K562 (cell line): ENCODE measurements around the gene FXN. TPM values are rescaled to one million over a fixed set of nuclear protein-coding genes. Genes with fewer than 3 reads are reported as not detected.
"Not testable (repeated sequence)": the region's sequence is repeated elsewhere in the genome, so short reads cannot be mapped to it uniquely, and the experiment has no call there.

Source experiments
- ATAC-seq: fragments of 200-7000 bp; cut with Tn5 transposase; 3 replicates; pipeline ENCODE4 v1.9.1; 2020; ENCODE audit warnings: moderate library complexity
- BruUV-seq: library from RNA; stranded (reverse); fragments of 400-500 nt; replicated peaks from 2 replicates; lab custom pipeline; 2021; lab: Mats Ljungman, UMichigan
- CTCF ChIA-PET: fragments of 300-600 bp; formaldehyde crosslinking; extraction: SDS; loops from one replicate; lab custom pipeline; 2021; ENCODE audit warnings: low intra/inter-chr PET ratio; lab: Yijun Ruan, JAX
- POLR2A ChIA-PET: fragments of 300-600, 350-650 bp; sonication (Branson Sonifier 250); formaldehyde crosslinking; extraction: SDS; loops from one replicate; lab custom pipeline; 2021; ENCODE audit warnings: antibody characterized with exemption, inconsistent platforms; lab: Yijun Ruan, JAX
- DNase-seq, 4 experiments: peaks; one replicate each; pipeline versions ENCODE4 v3.0.0 to v3.0.0-alpha.2; 2011 to 2018; ENCODE audit warnings: low spot score in 3 of 4, mixed read lengths in 3 of 4; ENCODE audit errors: extremely low read depth in 1 of 4
- FAIRE-seq: peaks from 2 replicates; lab custom pipeline; 2011; peaks lifted over from hg19 to GRCh38; lab: Jason Lieb, UNC
- H2AFZ ChIP-seq: 2 replicates; pipeline ENCODE4 v1.6.0; 2011; ENCODE audit warnings: low read depth, low read length, control low read depth, inconsistent platforms
- H3K27ac ChIP-seq: fragments of 200-600 bp; 3 replicates; pipeline ENCODE4 v1.8.0; 2011; ENCODE audit warnings: low read depth, mild to moderate bottlenecking, control low read depth, inconsistent platforms, low read length, moderate library complexity, mixed read lengths; ENCODE audit errors: extremely low read depth
- H3K27me3 ChIP-seq, 2 experiments: fragments of 300-600 bp in 1 of 2; 2 replicates in 1 of 2; 3 replicates in 1 of 2; pipeline versions ENCODE4 v1.6.0 to v1.8.0; 2011; ENCODE audit warnings: inconsistent platforms in 2 of 2, low read length in 2 of 2, mild to moderate bottlenecking in 1 of 2, mixed read lengths in 1 of 2, moderate library complexity in 1 of 2; ENCODE audit not compliant: control insufficient read depth in 2 of 2, insufficient read depth in 2 of 2
- H3K36me3 ChIP-seq: fragments of 300-600 bp; 3 replicates; pipeline ENCODE4 v1.8.0; 2011; ENCODE audit warnings: mild to moderate bottlenecking, low read length, inconsistent platforms; ENCODE audit not compliant: control insufficient read depth, insufficient read depth
- H3K4me1 ChIP-seq, 2 experiments: fragments of 200-600 bp in 1 of 2; replicated peaks in 1 of 2; 2 replicates in 1 of 2; 3 replicates in 1 of 2; pipeline versions ENCODE4 v1.5.1 to v1.8.0; 2011; ENCODE audit warnings: inconsistent platforms in 2 of 2, low read length in 2 of 2, mild to moderate bottlenecking in 1 of 2, mixed read lengths in 1 of 2, moderate library complexity in 1 of 2; ENCODE audit not compliant: control insufficient read depth in 2 of 2, insufficient read depth in 2 of 2
- H3K4me2 ChIP-seq: 2 replicates; pipeline ENCODE4 v1.6.1; 2011; ENCODE audit warnings: low read length, control low read depth, inconsistent platforms, mixed read lengths; ENCODE audit not compliant: insufficient read depth
- H3K4me3 ChIP-seq: fragments of 200-600 bp; sonication (generic), shearing (Covaris generic); 2 replicates; pipeline ENCODE4 v1.5.1; 2016; ENCODE audit warnings: control low read depth, inconsistent platforms
- H3K79me2 ChIP-seq: fragments of 200-600 bp; 3 replicates; pipeline ENCODE4 v1.8.0; 2011; ENCODE audit warnings: low read length, inconsistent platforms; ENCODE audit not compliant: control insufficient read depth, insufficient read depth
- H3K9ac ChIP-seq, 2 experiments: 2 replicates each; pipeline versions ENCODE4 v1.6.0 to v1.6.1; 2011; ENCODE audit warnings: low read depth in 2 of 2, low read length in 2 of 2, control low read depth in 1 of 2, inconsistent platforms in 1 of 2, mild to moderate bottlenecking in 1 of 2, mixed read lengths in 1 of 2; ENCODE audit not compliant: insufficient read depth in 1 of 2
- H3K9me1 ChIP-seq: one replicate; pipeline ENCODE4 v1.6.0; 2011; ENCODE audit warnings: inconsistent platforms, mild to moderate bottlenecking, low read length, moderate library complexity; ENCODE audit not compliant: control insufficient read depth, insufficient read depth
- H3K9me3 ChIP-seq: replicated peaks from 2 replicates; pipeline ENCODE4 v1.5.1; 2011; ENCODE audit warnings: low read depth, low read length, inconsistent platforms; ENCODE audit not compliant: control insufficient read depth, insufficient read depth
- H4K20me1 ChIP-seq: replicated peaks from 2 replicates; pipeline ENCODE4 v1.6.1; 2011; ENCODE audit warnings: low read length, inconsistent platforms, mixed read lengths; ENCODE audit not compliant: control insufficient read depth, insufficient read depth
- NFE2L1 ChIP-seq: fragments of 450-650 bp; IDR thresholded peaks from 2 replicates; pipeline ENCODE4 v1.6.1; 2016; ENCODE audit warnings: missing genetic modification characterization, low read depth, mild to moderate bottlenecking, missing compliant biosample characterization, moderate library complexity, borderline replicate concordance
- TRIM28 ChIP-seq: fragments of 450-650 bp; IDR thresholded peaks from 2 replicates; pipeline ENCODE4 v1.6.1; 2017
- ZBTB8A ChIP-seq: fragments of 450-650 bp; IDR thresholded peaks from 2 replicates; pipeline ENCODE4 v1.6.1; 2018; ENCODE audit warnings: mild to moderate bottlenecking, moderate library complexity; ENCODE audit not compliant: partially characterized antibody
- ZKSCAN8 ChIP-seq: fragments of 200-800 bp; sonication (Bioruptor generic); IDR thresholded peaks from 2 replicates; pipeline ENCODE4 v1.6.1; 2016; ENCODE audit warnings: missing genetic modification characterization, missing compliant biosample characterization
- WGBS: fragments of 100-300 bp; shearing (Covaris generic); methylation state at CpG from one replicate; pipeline ENCODE4 v1.1.6; 2016; ENCODE audit warnings: low coverage, mixed read lengths; ENCODE audit not compliant: insufficient coverage; ENCODE audit errors: missing lambda C conversion rate; 5-methylcytosine and 5-hydroxymethylcytosine counted together
- in situ Hi-C: fragments of 300-500 bp; cut with MboI; formaldehyde crosslinking; loops from 4 replicates; pipeline ENCODE4 v1.15.0; 2018; ENCODE audit warnings: inconsistent platforms, mixed read lengths
- intact Hi-C: fragments of 100-400 bp; cut with micrococcal nuclease; formaldehyde crosslinking; loops from 2 replicates; pipeline ENCODE4 v1.14.2; 2022
- polyA plus RNA-seq, 8 experiments: library from polyadenylated mRNA; depleted of rRNA in 4 of 8; stranded (reverse) in 5 of 8; unstranded in 3 of 8; fragments of >200 nt; fragmentation: Nextera tagmentation in 2 of 8; fragmentation: Illumina TruSeq in 1 of 8; extraction: Ambion mirVana in 2 of 8; extraction: Trizol in 1 of 8; gene quantifications; 2 replicates each; pipeline versions ENCODE4 v1.2.1 to v1.2.3, GENCODE V29; 2011 to 2014; ENCODE audit warnings: inconsistent platforms in 1 of 8, missing spikeins in 1 of 8
- total RNA-seq, 7 experiments: library from RNA; depleted of rRNA in 6 of 7; stranded (reverse); fragments of >200 nt in 6 of 7; fragmentation: Illumina TruSeq in 2 of 7; extraction: Trizol in 2 of 7; gene quantifications; 2 replicates each; pipeline versions ENCODE4 v1.2.1 to v1.2.3, GENCODE V29; 2011 to 2021; ENCODE audit warnings: low replicate concordance in 1 of 7

The FXN gene
- total and polyA plus RNA-seq, 9 of the 15 experiments (the other 6 are each of a cell fraction or from before 2014, with no cell fraction given), result 7.6 to 51.5 (median 30.3) TPM

DNA sequence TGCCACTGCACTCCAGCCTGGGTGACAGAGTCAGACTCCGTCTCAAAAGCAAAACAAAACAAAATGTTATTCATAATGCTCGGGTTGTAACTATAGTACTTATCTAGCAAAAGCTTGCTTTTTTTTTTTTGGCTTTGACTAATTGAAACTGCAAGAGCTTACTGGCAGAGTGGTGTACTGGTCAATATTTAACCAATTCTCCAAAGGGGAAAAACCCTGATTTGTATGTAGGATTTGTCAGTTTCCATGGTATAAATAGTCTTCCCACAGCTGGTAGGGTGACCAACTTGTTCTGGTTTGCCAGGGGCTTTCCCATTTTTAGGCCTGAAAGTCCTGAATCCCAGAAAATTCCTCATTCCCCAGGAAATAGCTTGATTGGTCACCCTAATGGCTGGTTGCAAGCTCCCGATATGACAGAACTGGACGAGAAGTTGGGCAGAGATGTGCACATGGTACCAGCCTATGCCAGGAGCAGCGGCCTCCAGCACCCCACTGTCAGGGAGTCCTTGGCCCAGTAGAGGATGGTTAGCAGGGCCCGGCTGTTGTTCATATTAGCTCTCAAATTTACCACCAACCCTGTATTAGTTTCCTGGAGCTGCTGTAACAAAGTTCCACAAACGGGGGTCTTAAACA is 58.0 kb downstream of the FXN start:
- Histone ChIP-seq H3K4me2 (no peak overlapping the region), H3K27ac (no peak overlapping the region), H4K20me1 (no peaks in the 10 kb centered on the region), H3K4me3 (no peak overlapping the region), H3K27me3 (no peaks in the 10 kb centered on the region), H3K4me1 (no peaks in the 10 kb centered on the region), H3K9me1 (no peaks in the 10 kb centered on the region), H3K9ac (no peak overlapping the region), H3K9me3 (no peaks in the 10 kb centered on the region), H3K36me3 (no peaks in the 10 kb centered on the region), H3K79me2 (no peaks in the 10 kb centered on the region), H2AFZ (no peak overlapping the region)
- in situ Hi-C loops, result no loop called here
- no TSS peak for BruUV-seq
- intact Hi-C loops, result no loop called here
- POLR2A ChIA-PET, result interaction anchor here (0.6 to 1.0 kb wide), 3 partner anchors 8 to 561 kb away, joined by 3 to 4 read pairs (median 3); no protein-coding TSS in a partner anchor
- DNase-seq, result no peak
- no peak for FAIRE-seq
- ATAC-seq, result no peak
- TF ChIP-seq ZBTB8A (no peak), ZKSCAN8 (no peak), TRIM28 (no peak), NFE2L1 (tag) (no peak)
- CTCF ChIA-PET, result no interaction called here
- 70% methylated on average over 7 of the region's 7 CpGs for WGBS

DNA sequence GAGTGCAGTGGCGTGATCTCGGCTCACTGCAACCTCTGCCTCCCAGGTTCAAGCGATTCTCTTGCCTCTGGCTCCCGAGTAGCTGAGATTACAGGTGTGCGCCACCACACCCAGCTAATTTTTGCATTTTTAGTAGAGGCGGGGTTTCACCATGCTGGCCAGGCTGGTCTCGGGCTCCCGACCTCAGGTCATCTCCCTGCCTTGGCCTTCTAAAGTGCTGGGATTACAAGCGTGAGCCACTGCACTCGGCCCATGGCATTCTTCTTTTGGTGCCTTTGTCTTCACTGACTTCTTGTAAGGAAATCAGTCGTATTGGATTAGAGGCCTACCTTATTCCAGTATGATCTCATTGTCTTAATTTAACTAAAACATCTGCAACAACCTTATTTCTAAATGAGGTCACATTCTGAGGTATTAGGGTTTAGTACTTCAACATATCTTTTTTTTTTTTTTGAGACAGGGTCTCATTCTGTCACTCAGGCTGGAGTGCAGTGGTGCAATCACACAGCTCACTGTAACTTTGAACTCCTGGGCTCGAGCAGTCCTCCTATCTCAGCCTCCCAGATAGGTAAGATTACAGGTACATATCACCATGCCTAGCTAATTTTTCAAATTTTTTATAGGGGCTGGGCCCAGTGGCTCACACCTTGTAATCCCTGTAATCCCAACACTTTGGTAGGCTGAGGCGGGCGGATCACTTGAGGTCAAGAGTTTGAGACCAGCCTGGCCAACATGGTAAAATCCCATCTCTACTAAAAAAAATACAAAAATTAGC is 59.0 kb downstream of the FXN start:
- ATAC-seq, CTCF ChIA-PET: not testable (repeated sequence)

More for the DNA sequence above, 59.0 kb downstream of the FXN start:
- H3K4me2 ChIP-seq, in situ Hi-C loops, DNase-seq, H3K9ac ChIP-seq, FAIRE-seq, H3K27me3 ChIP-seq, H3K9me3 ChIP-seq, H2AFZ ChIP-seq, intact Hi-C loops, H4K20me1 ChIP-seq, H3K27ac ChIP-seq, H3K4me3 ChIP-seq, H3K9me1 ChIP-seq, H3K79me2 ChIP-seq, H3K4me1 ChIP-seq, BruUV-seq, H3K36me3 ChIP-seq: not testable (repeated sequence)
- POLR2A ChIA-PET, result interaction anchor here (0.8 to 1.0 kb wide), 3 partner anchors 8 to 10 kb away, joined by 3 to 5 read pairs (median 4); no protein-coding TSS in a partner anchor
- WGBS, result 81% methylated on average over 9 of the region's 14 CpGs
